ENCODE results near the gene LLGL2.

The LLGL2 gene

DNA sequence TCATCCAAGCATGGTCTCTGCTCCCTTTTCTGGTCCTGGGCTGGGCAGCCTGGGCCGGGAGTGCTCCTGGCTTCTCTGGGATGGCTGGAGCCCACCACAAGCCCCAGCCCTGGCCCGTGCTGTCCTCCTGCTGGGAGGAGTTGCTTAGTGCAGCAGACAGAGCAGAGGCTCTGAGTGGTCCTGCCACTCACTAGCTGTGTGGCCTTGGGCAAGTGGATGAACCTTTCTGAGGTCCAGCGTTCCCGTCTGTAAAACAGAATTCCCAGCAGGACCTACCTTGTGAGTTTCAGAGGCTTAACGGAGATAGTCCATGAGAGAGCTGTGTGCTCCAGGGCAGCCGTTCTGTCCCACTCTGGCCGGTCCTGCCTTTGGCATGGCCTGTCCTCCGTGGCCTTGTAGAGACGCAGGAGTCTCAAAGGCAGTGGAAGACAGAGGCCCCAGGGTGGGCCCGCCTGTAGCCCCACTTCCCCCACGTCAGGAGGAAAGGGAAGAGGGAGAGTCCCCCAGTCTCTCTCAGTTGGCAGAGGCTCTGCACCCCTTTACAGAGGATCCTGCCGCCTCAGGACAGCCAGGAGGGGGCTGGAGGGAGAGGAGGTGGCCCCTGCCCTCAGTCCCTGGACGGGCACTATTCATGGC is 69.9 kb downstream of the LLGL2 start:
- TF ChIP-seq, protein P1, sequence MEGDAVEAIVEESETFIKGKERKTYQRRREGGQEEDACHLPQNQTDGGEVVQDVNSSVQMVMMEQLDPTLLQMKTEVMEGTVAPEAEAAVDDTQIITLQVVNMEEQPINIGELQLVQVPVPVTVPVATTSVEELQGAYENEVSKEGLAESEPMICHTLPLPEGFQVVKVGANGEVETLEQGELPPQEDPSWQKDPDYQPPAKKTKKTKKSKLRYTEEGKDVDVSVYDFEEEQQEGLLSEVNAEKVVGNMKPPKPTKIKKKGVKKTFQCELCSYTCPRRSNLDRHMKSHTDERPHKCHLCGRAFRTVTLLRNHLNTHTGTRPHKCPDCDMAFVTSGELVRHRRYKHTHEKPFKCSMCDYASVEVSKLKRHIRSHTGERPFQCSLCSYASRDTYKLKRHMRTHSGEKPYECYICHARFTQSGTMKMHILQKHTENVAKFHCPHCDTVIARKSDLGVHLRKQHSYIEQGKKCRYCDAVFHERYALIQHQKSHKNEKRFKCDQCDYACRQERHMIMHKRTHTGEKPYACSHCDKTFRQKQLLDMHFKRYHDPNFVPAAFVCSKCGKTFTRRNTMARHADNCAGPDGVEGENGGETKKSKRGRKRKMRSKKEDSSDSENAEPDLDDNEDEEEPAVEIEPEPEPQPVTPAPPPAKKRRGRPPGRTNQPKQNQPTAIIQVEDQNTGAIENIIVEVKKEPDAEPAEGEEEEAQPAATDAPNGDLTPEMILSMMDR (conservative IDR thresholded peaks at IDR 0.05), result no peak
- TF ChIP-seq ZFX (IDR thresholded peaks at IDR 0.05), result no peak
- H3K27ac ChIP-seq, result no peak overlapping the region

DNA sequence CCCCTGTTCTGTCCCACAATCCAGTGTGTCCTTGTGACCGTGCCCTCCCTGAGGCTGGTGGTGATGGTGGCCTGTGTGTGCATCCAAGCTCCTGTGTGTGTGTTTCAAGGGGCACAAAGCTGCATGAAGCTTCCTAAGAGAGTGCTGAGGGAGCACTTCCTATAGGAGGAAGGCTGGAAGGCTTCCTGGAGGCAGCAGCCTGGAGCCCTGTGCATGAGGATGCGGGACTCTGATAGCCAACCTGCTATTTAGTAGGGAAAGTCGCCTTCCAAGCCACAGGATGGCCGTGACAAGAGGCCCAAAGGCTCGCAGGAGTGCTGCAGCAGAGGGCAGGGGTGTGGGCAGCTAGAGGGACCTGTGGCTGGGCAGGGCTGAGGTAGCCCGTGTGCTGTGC is 70.4 kb downstream of the LLGL2 start:
- no peak for TF ChIP-seq ZFX (IDR thresholded peaks at IDR 0.05)
- TF ChIP-seq, protein P1 (conservative IDR thresholded peaks at IDR 0.05), result no peak
- H3K27ac ChIP-seq, result no peak overlapping the region

DNA sequence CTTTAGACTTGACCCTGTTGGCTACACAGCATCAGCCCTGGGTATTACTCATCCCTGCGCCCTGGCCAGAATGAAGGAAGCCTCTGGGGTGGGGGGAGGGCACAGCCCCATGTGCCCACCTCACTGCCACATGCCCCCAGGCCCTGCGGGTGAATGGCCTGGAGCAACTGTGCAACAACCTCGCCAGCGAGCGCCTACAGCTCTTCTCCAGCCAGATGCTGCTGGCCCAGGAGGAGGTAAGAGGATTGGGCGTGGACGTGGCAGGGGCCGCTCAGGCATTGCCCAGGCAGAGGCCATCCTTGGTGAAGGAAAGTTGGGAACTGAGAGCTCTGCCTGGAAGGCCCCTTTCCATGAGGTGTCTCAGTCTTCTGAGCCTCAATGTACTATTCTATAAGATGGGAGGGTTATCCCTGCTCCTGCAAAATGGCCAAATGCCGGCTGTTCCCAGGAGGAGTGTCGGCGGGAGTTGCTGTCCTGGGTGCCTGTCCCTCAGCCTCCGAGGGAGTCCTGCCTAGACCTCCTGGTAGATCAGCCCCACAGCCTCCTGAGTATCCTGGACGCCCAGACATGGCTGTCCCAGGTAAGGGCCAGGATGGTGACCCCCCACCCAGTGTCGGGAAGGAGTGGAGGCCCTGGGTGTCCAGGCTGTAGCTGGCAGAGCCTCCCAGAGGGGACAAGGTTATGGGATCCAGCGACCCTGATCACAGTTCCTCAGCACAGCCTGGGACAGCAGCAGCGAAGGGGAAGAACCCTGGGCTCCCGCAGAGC is 71.0 kb downstream of the LLGL2 start:
- H3K27ac ChIP-seq, result no peak overlapping the region

DNA sequence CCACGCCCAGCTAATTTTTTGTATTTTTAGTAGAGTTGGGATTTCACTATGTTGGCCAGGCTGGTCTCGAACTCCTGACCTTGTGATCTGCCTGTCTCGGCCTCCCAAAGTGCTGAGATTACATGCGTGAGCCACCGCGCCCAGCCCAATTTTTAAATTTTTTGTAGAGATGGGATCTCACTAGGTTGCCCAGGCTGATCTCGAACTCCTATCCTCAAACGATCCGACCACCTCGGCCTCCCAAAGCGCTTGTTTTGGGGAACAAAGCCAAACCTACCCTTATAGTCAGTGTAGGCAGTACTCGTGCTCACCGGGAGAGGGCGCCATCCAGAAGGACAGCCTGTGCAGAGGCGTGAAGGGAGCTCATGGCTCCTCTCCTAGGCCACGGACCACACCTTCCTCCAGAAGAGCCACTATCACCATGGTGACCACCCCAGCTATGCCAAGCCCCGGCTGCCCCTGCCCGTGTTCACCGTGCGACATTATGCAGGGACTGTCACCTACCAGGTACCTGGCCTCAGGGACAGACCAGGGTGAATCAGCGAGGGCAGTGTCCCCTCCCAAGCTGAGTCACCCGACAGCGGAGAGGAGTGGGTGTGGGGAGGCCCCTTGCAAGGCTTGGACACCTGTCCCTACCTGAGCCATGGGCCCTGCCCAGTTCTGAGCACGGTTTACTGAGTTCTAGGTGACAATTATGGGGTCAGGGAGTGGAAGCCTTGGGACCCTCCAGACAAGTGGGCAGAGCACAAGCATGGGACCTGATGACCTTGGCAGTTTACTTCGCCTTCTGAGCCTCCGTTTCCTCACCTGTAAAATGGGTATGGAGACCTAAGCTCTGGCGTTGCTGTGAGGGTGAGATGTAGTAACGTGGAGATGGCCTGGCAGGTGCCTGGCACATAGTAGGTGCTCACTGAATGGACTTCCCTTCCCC is 75.8 kb downstream of the LLGL2 start:
- TF ChIP-seq, protein P1 (conservative IDR thresholded peaks at IDR 0.05), result peak; percentile 91
- no peak for TF ChIP-seq ZFX (IDR thresholded peaks at IDR 0.05)
- H3K27ac ChIP-seq, result no peak overlapping the region

More for the DNA sequence above, 71.0 kb downstream of the LLGL2 start:
- no peak for TF ChIP-seq ZFX (IDR thresholded peaks at IDR 0.05)
- TF ChIP-seq, protein P1 (conservative IDR thresholded peaks at IDR 0.05), result no peak

DNA sequence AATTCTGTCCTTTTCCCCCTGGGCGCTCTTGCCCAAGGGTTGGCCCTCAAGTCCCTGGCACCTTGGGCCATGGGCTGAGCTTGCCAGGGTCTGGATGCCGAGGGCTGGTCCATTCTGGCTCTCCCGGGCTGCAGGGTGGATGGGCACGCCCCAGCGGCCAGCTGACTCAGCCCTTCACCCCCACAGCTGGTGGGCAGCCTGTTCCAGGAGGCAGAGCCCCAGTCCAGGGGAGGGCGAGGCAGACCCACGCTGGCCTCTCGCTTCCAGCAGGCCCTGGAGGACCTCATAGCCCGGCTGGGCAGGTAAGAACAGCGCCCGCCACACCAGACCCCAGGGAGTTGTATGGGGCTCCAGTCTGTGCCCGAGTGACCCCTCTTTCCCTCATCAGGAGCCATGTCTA is 77.1 kb downstream of the LLGL2 start:
- no peak for TF ChIP-seq ZFX (IDR thresholded peaks at IDR 0.05)
- TF ChIP-seq, protein P1 (conservative IDR thresholded peaks at IDR 0.05), result no peak

DNA sequence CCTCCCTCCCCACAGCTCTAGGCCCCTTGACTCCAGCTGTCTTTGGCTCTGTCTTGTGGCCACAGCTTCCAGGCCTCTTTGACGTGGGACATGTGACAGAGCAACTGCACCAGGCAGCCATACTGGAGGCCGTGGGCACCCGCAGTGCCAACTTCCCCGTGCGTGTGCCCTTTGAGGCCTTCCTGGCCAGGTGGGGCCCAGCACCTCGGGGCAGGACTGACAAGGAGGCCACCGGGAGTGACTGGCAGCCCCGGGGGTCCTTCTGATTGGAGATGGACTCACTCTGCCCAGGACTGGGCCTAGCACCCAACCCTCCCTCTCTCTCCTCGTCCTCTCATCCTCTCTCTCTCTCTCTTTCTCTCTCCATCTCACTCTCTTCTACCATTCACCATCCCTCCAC is 77.6 kb downstream of the LLGL2 start:
- no peak overlapping the region for H3K27ac ChIP-seq
- TF ChIP-seq ZFX (IDR thresholded peaks at IDR 0.05), result no peak
- TF ChIP-seq, protein P1 (conservative IDR thresholded peaks at IDR 0.05), result no peak

More for the DNA sequence above, 77.1 kb downstream of the LLGL2 start:
- H3K27ac ChIP-seq, result no peak overlapping the region
